K562 (cell line): ENCODE results near the gene SLC13A4. TPM values are rescaled to one million over a fixed set of nuclear protein-coding genes. Genes with fewer than 3 reads are reported as not detected.

Experiments
- ATAC-seq: fragments of 200-7000 bp; cut with Tn5 transposase; 3 replicates; pipeline ENCODE4 v1.9.1; 2020; ENCODE audit warnings: moderate library complexity
- BruUV-seq: library from RNA; stranded (reverse); fragments of 400-500 nt; replicated peaks from 2 replicates; lab custom pipeline; 2021; lab: Mats Ljungman, UMichigan
- CTCF ChIA-PET: fragments of 300-600 bp; formaldehyde crosslinking; extraction: SDS; loops from one replicate; lab custom pipeline; 2021; ENCODE audit warnings: low intra/inter-chr PET ratio; lab: Yijun Ruan, JAX
- POLR2A ChIA-PET: fragments of 300-600, 350-650 bp; sonication (Branson Sonifier 250); formaldehyde crosslinking; extraction: SDS; loops from one replicate; lab custom pipeline; 2021; ENCODE audit warnings: antibody characterized with exemption, inconsistent platforms; lab: Yijun Ruan, JAX
- DNase-seq, 4 experiments: peaks; one replicate each; pipeline versions ENCODE4 v3.0.0 to v3.0.0-alpha.2; 2011 to 2018; ENCODE audit warnings: low spot score in 3 of 4, mixed read lengths in 3 of 4; ENCODE audit errors: extremely low read depth in 1 of 4
- FAIRE-seq: peaks from 2 replicates; lab custom pipeline; 2011; peaks lifted over from hg19 to GRCh38; lab: Jason Lieb, UNC
- H2AFZ ChIP-seq: 2 replicates; pipeline ENCODE4 v1.6.0; 2011; ENCODE audit warnings: low read depth, low read length, control low read depth, inconsistent platforms
- H3K27ac ChIP-seq: fragments of 200-600 bp; 3 replicates; pipeline ENCODE4 v1.8.0; 2011; ENCODE audit warnings: low read depth, mild to moderate bottlenecking, control low read depth, inconsistent platforms, low read length, moderate library complexity, mixed read lengths; ENCODE audit errors: extremely low read depth
- H3K27me3 ChIP-seq, 2 experiments: fragments of 300-600 bp in 1 of 2; 2 replicates in 1 of 2; 3 replicates in 1 of 2; pipeline versions ENCODE4 v1.6.0 to v1.8.0; 2011; ENCODE audit warnings: inconsistent platforms in 2 of 2, low read length in 2 of 2, mild to moderate bottlenecking in 1 of 2, mixed read lengths in 1 of 2, moderate library complexity in 1 of 2; ENCODE audit not compliant: control insufficient read depth in 2 of 2, insufficient read depth in 2 of 2
- H3K36me3 ChIP-seq: fragments of 300-600 bp; 3 replicates; pipeline ENCODE4 v1.8.0; 2011; ENCODE audit warnings: mild to moderate bottlenecking, low read length, inconsistent platforms; ENCODE audit not compliant: control insufficient read depth, insufficient read depth
- H3K4me1 ChIP-seq, 2 experiments: fragments of 200-600 bp in 1 of 2; replicated peaks in 1 of 2; 2 replicates in 1 of 2; 3 replicates in 1 of 2; pipeline versions ENCODE4 v1.5.1 to v1.8.0; 2011; ENCODE audit warnings: inconsistent platforms in 2 of 2, low read length in 2 of 2, mild to moderate bottlenecking in 1 of 2, mixed read lengths in 1 of 2, moderate library complexity in 1 of 2; ENCODE audit not compliant: control insufficient read depth in 2 of 2, insufficient read depth in 2 of 2
- H3K4me2 ChIP-seq: 2 replicates; pipeline ENCODE4 v1.6.1; 2011; ENCODE audit warnings: low read length, control low read depth, inconsistent platforms, mixed read lengths; ENCODE audit not compliant: insufficient read depth
- H3K4me3 ChIP-seq: fragments of 200-600 bp; sonication (generic), shearing (Covaris generic); 2 replicates; pipeline ENCODE4 v1.5.1; 2016; ENCODE audit warnings: control low read depth, inconsistent platforms
- H3K79me2 ChIP-seq: fragments of 200-600 bp; 3 replicates; pipeline ENCODE4 v1.8.0; 2011; ENCODE audit warnings: low read length, inconsistent platforms; ENCODE audit not compliant: control insufficient read depth, insufficient read depth
- H3K9ac ChIP-seq, 2 experiments: 2 replicates each; pipeline versions ENCODE4 v1.6.0 to v1.6.1; 2011; ENCODE audit warnings: low read depth in 2 of 2, low read length in 2 of 2, control low read depth in 1 of 2, inconsistent platforms in 1 of 2, mild to moderate bottlenecking in 1 of 2, mixed read lengths in 1 of 2; ENCODE audit not compliant: insufficient read depth in 1 of 2
- H3K9me1 ChIP-seq: one replicate; pipeline ENCODE4 v1.6.0; 2011; ENCODE audit warnings: inconsistent platforms, mild to moderate bottlenecking, low read length, moderate library complexity; ENCODE audit not compliant: control insufficient read depth, insufficient read depth
- H3K9me3 ChIP-seq: replicated peaks from 2 replicates; pipeline ENCODE4 v1.5.1; 2011; ENCODE audit warnings: low read depth, low read length, inconsistent platforms; ENCODE audit not compliant: control insufficient read depth, insufficient read depth
- H4K20me1 ChIP-seq: replicated peaks from 2 replicates; pipeline ENCODE4 v1.6.1; 2011; ENCODE audit warnings: low read length, inconsistent platforms, mixed read lengths; ENCODE audit not compliant: control insufficient read depth, insufficient read depth
- CEBPB ChIP-seq: fragments of 450-650 bp; IDR thresholded peaks from 2 replicates; pipeline ENCODE4 v1.6.1; 2016; ENCODE audit warnings: missing genetic modification characterization, missing compliant biosample characterization
- HMG20A ChIP-seq: fragments of 450-650 bp; formaldehyde crosslinking; conservative IDR thresholded peaks from 2 replicates; pipeline ENCODE4 v1.4.0; 2020; ENCODE audit warnings: mild to moderate bottlenecking, mixed read lengths
- MCM5 ChIP-seq: fragments of 450-650 bp; IDR thresholded peaks from 2 replicates; pipeline ENCODE4 v1.6.1; 2016; ENCODE audit warnings: low read depth
- NR2C1 ChIP-seq, 2 experiments: fragments of 450-650 bp; IDR thresholded peaks; 2 replicates each; pipeline ENCODE4 v1.6.1; 2017; ENCODE audit warnings: mild to moderate bottlenecking in 2 of 2, antibody characterized with exemption in 1 of 2, inconsistent platforms in 1 of 2, missing compliant biosample characterization in 1 of 2, missing genetic modification characterization in 1 of 2
- TAL1 ChIP-seq: fragments of 450-650 bp; IDR thresholded peaks from 2 replicates; pipeline ENCODE4 v1.6.1; 2016; ENCODE audit warnings: mild to moderate bottlenecking
- ZEB2 ChIP-seq: fragments of 450-650 bp; IDR thresholded peaks from 2 replicates; pipeline ENCODE4 v1.6.1; 2016
- ZNF232 ChIP-seq: sonication (generic); formaldehyde crosslinking; IDR thresholded peaks from 2 replicates; pipeline ENCODE4 v1.8.0; 2022; ENCODE audit warnings: mild to moderate bottlenecking, missing genetic modification reagents
- ZZZ3 ChIP-seq: fragments of 450-650 bp; IDR thresholded peaks from 2 replicates; pipeline ENCODE4 v1.6.1; 2016; ENCODE audit warnings: antibody characterized with exemption, mild to moderate bottlenecking, moderate library complexity
- WGBS: fragments of 100-300 bp; shearing (Covaris generic); methylation state at CpG from one replicate; pipeline ENCODE4 v1.1.6; 2016; ENCODE audit warnings: low coverage, mixed read lengths; ENCODE audit not compliant: insufficient coverage; ENCODE audit errors: missing lambda C conversion rate; 5-methylcytosine and 5-hydroxymethylcytosine counted together
- in situ Hi-C: fragments of 300-500 bp; cut with MboI; formaldehyde crosslinking; loops from 4 replicates; pipeline ENCODE4 v1.15.0; 2018; ENCODE audit warnings: inconsistent platforms, mixed read lengths
- intact Hi-C: fragments of 100-400 bp; cut with micrococcal nuclease; formaldehyde crosslinking; loops from 2 replicates; pipeline ENCODE4 v1.14.2; 2022
- polyA plus RNA-seq, 8 experiments: library from polyadenylated mRNA; depleted of rRNA in 4 of 8; stranded (reverse) in 5 of 8; unstranded in 3 of 8; fragments of >200 nt; fragmentation: Nextera tagmentation in 2 of 8; fragmentation: Illumina TruSeq in 1 of 8; extraction: Ambion mirVana in 2 of 8; extraction: Trizol in 1 of 8; gene quantifications; 2 replicates each; pipeline versions ENCODE4 v1.2.1 to v1.2.3, GENCODE V29; 2011 to 2014; ENCODE audit warnings: inconsistent platforms in 1 of 8, missing spikeins in 1 of 8
- total RNA-seq, 7 experiments: library from RNA; depleted of rRNA in 6 of 7; stranded (reverse); fragments of >200 nt in 6 of 7; fragmentation: Illumina TruSeq in 2 of 7; extraction: Trizol in 2 of 7; gene quantifications; 2 replicates each; pipeline versions ENCODE4 v1.2.1 to v1.2.3, GENCODE V29; 2011 to 2021; ENCODE audit warnings: low replicate concordance in 1 of 7
- TF ChIP-seq, protein P1 (sequence below), 2 experiments: IDR thresholded peaks; 2 replicates each; pipeline ENCODE4 v1.6.1; 2012; ENCODE audit warnings: improper control_type of control experiment in 2 of 2, low read depth in 2 of 2, low read length in 2 of 2, borderline replicate concordance in 1 of 2
- TF ChIP-seq, protein P2 (sequence below): sonication (generic); formaldehyde crosslinking; IDR thresholded peaks from 2 replicates; pipeline ENCODE4 v1.8.0; 2022; ENCODE audit warnings: mild to moderate bottlenecking, missing genetic modification reagents
- TF ChIP-seq, protein P3 (sequence below): sonication (generic); formaldehyde crosslinking; IDR thresholded peaks from 2 replicates; pipeline ENCODE4 v1.8.1; 2023; ENCODE audit warnings: mild to moderate bottlenecking, missing genetic modification reagents, moderate library complexity
- TF ChIP-seq, protein P4 (sequence below): fragments of 150-350 bp; conservative IDR thresholded peaks from 2 replicates; pipeline ENCODE4 v1.6.1; 2014; ENCODE audit warnings: low read length

SLC13A4 gene
- total and polyA plus RNA-seq, 9 of the 15 experiments (the other 6 are each of a cell fraction or from before 2014, with no cell fraction given): 0.11 to 1.0 (median 0.36) TPM

DNA sequence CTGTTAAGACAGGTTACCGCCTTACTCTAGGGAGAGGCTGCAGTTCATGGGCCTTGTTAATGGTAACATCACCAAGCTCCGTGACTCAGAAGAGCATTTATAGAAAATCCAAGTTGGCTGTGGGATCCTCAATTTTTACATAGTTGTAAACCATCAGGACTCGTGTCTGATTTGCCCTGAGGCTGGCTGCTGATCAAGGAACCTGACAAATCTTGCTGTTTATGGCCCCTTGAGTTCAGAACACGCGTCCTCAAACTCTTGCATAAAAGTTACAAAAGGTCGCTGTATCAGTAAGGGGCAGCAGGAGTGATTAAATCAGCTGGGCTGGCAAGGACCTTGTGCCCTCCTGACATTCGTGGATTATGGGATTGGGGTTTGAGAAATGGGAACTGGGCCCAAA, 4.6 kb downstream of the SLC13A4 start:
- 6% methylated on average over 7 of the region's 7 CpGs for WGBS
- ChIA-PET POLR2A (interaction anchor here (2.0 kb wide), 1 partner anchor 9 kb away, joined by 7 read pairs; no protein-coding TSS in a partner anchor), CTCF (no interaction called here)
- H3K79me2 ChIP-seq: no peaks in the 10 kb centered on the region
- no peaks in the 10 kb centered on the region for H3K9me3 ChIP-seq
- H2AFZ ChIP-seq: peak overlapping the region; percentile 15
- no peaks in the 10 kb centered on the region for H3K9me1 ChIP-seq
- no peak overlapping the region for H3K27ac ChIP-seq
- no peak overlapping the region for H3K9ac ChIP-seq
- in situ Hi-C loops (no loop called here), intact Hi-C loops (no loop called here)
- no peaks in the 10 kb centered on the region for H4K20me1 ChIP-seq
- peaks cover 18 to 28% of the 10 kb centered on the region in 2 experiments; a peak in 4 of 5 replicates for H3K27me3 ChIP-seq
- FAIRE-seq (no peak), ATAC-seq (no peak), DNase-seq (no peak)
- no peaks in the 10 kb centered on the region for H3K36me3 ChIP-seq
- no TSS peak for BruUV-seq
- H3K4me2 ChIP-seq: no peak overlapping the region
- no peak overlapping the region for H3K4me3 ChIP-seq
- peaks cover 8 to 16% of the 10 kb centered on the region in 2 experiments for H3K4me1 ChIP-seq
- TF ChIP-seq ZEB2: no peak
- no peak for TF ChIP-seq NR2C1 (IDR thresholded peaks at IDR 0.05)
- TF ChIP-seq NR2C1 (tag; IDR thresholded peaks at IDR 0.05): no peak
- TF ChIP-seq, protein P1, sequence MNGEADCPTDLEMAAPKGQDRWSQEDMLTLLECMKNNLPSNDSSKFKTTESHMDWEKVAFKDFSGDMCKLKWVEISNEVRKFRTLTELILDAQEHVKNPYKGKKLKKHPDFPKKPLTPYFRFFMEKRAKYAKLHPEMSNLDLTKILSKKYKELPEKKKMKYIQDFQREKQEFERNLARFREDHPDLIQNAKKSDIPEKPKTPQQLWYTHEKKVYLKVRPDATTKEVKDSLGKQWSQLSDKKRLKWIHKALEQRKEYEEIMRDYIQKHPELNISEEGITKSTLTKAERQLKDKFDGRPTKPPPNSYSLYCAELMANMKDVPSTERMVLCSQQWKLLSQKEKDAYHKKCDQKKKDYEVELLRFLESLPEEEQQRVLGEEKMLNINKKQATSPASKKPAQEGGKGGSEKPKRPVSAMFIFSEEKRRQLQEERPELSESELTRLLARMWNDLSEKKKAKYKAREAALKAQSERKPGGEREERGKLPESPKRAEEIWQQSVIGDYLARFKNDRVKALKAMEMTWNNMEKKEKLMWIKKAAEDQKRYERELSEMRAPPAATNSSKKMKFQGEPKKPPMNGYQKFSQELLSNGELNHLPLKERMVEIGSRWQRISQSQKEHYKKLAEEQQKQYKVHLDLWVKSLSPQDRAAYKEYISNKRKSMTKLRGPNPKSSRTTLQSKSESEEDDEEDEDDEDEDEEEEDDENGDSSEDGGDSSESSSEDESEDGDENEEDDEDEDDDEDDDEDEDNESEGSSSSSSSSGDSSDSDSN (IDR thresholded peaks at IDR 0.05; ENCODE audit: borderline replicate concordance in 1 of 2, low read depth in 2 of 2, low read length in 2 of 2): no peak
- TF ChIP-seq CEBPB (tag): no peak
- TF ChIP-seq MCM5: no peak
- peak; percentile 4; the same call in 1 of the 2 replicates for TF ChIP-seq TAL1
- TF ChIP-seq, protein P2, sequence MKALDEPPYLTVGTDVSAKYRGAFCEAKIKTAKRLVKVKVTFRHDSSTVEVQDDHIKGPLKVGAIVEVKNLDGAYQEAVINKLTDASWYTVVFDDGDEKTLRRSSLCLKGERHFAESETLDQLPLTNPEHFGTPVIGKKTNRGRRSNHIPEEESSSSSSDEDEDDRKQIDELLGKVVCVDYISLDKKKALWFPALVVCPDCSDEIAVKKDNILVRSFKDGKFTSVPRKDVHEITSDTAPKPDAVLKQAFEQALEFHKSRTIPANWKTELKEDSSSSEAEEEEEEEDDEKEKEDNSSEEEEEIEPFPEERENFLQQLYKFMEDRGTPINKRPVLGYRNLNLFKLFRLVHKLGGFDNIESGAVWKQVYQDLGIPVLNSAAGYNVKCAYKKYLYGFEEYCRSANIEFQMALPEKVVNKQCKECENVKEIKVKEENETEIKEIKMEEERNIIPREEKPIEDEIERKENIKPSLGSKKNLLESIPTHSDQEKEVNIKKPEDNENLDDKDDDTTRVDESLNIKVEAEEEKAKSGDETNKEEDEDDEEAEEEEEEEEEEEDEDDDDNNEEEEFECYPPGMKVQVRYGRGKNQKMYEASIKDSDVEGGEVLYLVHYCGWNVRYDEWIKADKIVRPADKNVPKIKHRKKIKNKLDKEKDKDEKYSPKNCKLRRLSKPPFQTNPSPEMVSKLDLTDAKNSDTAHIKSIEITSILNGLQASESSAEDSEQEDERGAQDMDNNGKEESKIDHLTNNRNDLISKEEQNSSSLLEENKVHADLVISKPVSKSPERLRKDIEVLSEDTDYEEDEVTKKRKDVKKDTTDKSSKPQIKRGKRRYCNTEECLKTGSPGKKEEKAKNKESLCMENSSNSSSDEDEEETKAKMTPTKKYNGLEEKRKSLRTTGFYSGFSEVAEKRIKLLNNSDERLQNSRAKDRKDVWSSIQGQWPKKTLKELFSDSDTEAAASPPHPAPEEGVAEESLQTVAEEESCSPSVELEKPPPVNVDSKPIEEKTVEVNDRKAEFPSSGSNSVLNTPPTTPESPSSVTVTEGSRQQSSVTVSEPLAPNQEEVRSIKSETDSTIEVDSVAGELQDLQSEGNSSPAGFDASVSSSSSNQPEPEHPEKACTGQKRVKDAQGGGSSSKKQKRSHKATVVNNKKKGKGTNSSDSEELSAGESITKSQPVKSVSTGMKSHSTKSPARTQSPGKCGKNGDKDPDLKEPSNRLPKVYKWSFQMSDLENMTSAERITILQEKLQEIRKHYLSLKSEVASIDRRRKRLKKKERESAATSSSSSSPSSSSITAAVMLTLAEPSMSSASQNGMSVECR (CRISPR knock-in tag): no peak
- TF ChIP-seq ZNF232 (CRISPR knock-in tag): no peak
- no peak for TF ChIP-seq HMG20A (CRISPR knock-in tag)
- no peak for TF ChIP-seq ZZZ3
- TF ChIP-seq, protein P3, sequence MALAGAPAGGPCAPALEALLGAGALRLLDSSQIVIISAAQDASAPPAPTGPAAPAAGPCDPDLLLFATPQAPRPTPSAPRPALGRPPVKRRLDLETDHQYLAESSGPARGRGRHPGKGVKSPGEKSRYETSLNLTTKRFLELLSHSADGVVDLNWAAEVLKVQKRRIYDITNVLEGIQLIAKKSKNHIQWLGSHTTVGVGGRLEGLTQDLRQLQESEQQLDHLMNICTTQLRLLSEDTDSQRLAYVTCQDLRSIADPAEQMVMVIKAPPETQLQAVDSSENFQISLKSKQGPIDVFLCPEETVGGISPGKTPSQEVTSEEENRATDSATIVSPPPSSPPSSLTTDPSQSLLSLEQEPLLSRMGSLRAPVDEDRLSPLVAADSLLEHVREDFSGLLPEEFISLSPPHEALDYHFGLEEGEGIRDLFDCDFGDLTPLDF (CRISPR knock-in tag): no peak
- TF ChIP-seq, protein P4, sequence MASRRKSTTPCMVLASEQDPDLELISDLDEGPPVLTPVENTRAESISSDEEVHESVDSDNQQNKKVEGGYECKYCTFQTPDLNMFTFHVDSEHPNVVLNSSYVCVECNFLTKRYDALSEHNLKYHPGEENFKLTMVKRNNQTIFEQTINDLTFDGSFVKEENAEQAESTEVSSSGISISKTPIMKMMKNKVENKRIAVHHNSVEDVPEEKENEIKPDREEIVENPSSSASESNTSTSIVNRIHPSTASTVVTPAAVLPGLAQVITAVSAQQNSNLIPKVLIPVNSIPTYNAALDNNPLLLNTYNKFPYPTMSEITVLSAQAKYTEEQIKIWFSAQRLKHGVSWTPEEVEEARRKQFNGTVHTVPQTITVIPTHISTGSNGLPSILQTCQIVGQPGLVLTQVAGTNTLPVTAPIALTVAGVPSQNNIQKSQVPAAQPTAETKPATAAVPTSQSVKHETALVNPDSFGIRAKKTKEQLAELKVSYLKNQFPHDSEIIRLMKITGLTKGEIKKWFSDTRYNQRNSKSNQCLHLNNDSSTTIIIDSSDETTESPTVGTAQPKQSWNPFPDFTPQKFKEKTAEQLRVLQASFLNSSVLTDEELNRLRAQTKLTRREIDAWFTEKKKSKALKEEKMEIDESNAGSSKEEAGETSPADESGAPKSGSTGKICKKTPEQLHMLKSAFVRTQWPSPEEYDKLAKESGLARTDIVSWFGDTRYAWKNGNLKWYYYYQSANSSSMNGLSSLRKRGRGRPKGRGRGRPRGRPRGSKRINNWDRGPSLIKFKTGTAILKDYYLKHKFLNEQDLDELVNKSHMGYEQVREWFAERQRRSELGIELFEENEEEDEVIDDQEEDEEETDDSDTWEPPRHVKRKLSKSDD: no peak
